Pancreas (tissue), 10 donors: ENCODE data around the gene PTPRCAP. TPM values are rescaled to one million over a fixed set of nuclear protein-coding genes. Genes with fewer than 3 reads are reported as not detected.

Source experiments
- ATAC-seq, 4 donors: fragments of 200-7000 bp; cut with Tn5 transposase; one replicate each; pipeline versions ENCODE4 v1.8.0 to v1.9.1; 2020; ENCODE audit warnings: mild to moderate bottlenecking in 4 of 4, moderate library complexity in 4 of 4
- DNase-seq, 6 donors: peaks; one replicate each; pipeline ENCODE4 v3.0.0-alpha.2; 2020
- FAIRE-seq: peaks from 2 replicates; lab custom pipeline; 2012; peaks lifted over from hg19 to GRCh38; lab: Jason Lieb, UNC
- H3K27ac ChIP-seq, 4 donors: fragments of 200-600 bp; sonication (generic); 1 replicate in 3 of 4; 2 replicates in 1 of 4; pipeline versions ENCODE4 v1.5.0 to v1.8.0; 2020
- H3K27me3 ChIP-seq, 4 donors: fragments of 200-600 bp; one replicate each; pipeline ENCODE4 v1.8.0; 2021
- H3K36me3 ChIP-seq, 3 donors: fragments of 200-600 bp; sonication (generic) in 1 of 3; one replicate each; pipeline versions ENCODE4 v1.5.0 to v1.8.0; 2020 to 2021
- H3K4me1 ChIP-seq, 3 donors: fragments of 200-600 bp; one replicate each; pipeline ENCODE4 v1.8.0; 2021
- H3K4me3 ChIP-seq, 4 donors: fragments of 200-600 bp; sonication (generic) in 2 of 4; one replicate each; pipeline versions ENCODE4 v1.5.0 to v1.8.0; 2020 to 2021
- H3K9me3 ChIP-seq, 4 donors: fragments of 200-600 bp; one replicate each; pipeline ENCODE4 v1.8.0; 2021
- WGBS, 2 donors: extraction: QIAGEN DNeasy Blood & Tissue Kit; methylation state at CpG; one replicate each; pipeline ENCODE4 v1.1.7; 2013; 5-methylcytosine and 5-hydroxymethylcytosine counted together
- intact Hi-C, 3 donors: fragments of 100-400 bp; cut with DNase I; formaldehyde crosslinking; loops; one replicate each; pipeline versions ENCODE4 v1.11.1 to v1.14.2; 2022
- polyA plus RNA-seq, 2 donors: library from polyadenylated mRNA; stranded (reverse); fragments of 200-250 nt; gene quantifications; one replicate each; pipeline ENCODE4 v1.2.3, GENCODE V29; 2013
- total RNA-seq, 6 donors: library from RNA; stranded (reverse); fragmentation: NEBNext Ultra II Directional in 4 of 6; extraction: Animal tissue kit (Norgen Biotek cat#: 25700) in 4 of 6; gene quantifications; one replicate each; pipeline versions ENCODE4 v1.2.1 to v1.2.4, GENCODE V29; 2021 to 2023
- TF ChIP-seq, protein P1 (sequence below), 4 donors: fragments of 200-600 bp; sonication (generic) in 3 of 4; IDR thresholded peaks; one replicate each; pipeline versions ENCODE4 v1.5.0 to v1.8.0; 2021; ENCODE audit warnings: antibody characterized with exemption in 4 of 4
- donor health status: healthy with polysubstance abuse.
- donor health status: DM: no; HTN: no; CAD: no; lungs with moderate emphysema.
- donor health status: DM: no; HTN: no; CAD: no.
- donor health status: control.
- donor health status: control.
- donor health status: Bipolar disorder and iron deficiency.
- donor health status: DM: yes; HTN: yes; CAD: no.
- donor health status: DM: no; HTN: no; CAD: no.
- donor health status: DM: no; HTN: no; CAD: no.
- donor health status: DM: yes; HTN: yes; CAD: no.

PTPRCAP gene
- total and polyA plus RNA-seq, 8 donors, result 0.63 to 13.1 (median 2.2) TPM

DNA sequence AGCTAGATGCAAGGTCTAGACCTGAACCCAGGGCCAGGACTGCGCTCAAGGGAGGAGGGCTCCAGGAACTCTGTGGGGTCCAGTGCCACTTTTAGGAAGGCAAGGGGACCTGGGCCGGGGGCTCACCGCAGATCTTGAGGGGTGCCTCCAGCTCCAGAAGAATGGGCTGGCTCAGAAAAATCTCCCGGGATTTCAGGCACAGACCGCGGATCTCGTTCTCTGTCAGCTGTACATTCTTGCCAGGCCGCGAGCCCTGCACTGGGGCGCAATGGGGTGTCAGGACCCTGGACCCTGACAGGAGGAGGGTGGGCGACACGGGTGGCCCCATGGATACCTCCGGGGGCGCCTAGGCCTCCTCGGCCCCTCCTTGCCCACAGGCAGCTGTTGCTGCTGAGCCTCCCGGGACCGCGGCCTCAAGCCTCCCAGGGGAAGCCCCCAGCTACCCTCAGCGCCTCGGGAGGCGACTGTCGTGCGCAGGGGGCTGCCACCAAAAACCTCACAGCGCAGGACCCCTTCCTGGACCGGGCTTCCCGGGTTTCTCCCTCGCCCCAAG is 36.5 kb downstream of the PTPRCAP start:
- intact Hi-C loops, result no loop called here
- peaks cover 4 to 14% (median 7%) of the 10 kb centered on the region in 3 donors for H3K4me1 ChIP-seq
- peak overlapping the region; percentile 56 to 89 (median 80) for H3K27ac ChIP-seq
- H3K27me3 ChIP-seq, result no peaks in the 10 kb centered on the region
- H3K36me3 ChIP-seq, result peaks cover 3 to 23% (median 4%) of the 10 kb centered on the region in 3 donors
- WGBS, 2 donors, result 2 to 4% methylated on average over 18 to 27 of the region's 27 CpGs
- peak overlapping the region; percentile 83 to 98 (median 96) for H3K4me3 ChIP-seq
- TF ChIP-seq, protein P1, sequence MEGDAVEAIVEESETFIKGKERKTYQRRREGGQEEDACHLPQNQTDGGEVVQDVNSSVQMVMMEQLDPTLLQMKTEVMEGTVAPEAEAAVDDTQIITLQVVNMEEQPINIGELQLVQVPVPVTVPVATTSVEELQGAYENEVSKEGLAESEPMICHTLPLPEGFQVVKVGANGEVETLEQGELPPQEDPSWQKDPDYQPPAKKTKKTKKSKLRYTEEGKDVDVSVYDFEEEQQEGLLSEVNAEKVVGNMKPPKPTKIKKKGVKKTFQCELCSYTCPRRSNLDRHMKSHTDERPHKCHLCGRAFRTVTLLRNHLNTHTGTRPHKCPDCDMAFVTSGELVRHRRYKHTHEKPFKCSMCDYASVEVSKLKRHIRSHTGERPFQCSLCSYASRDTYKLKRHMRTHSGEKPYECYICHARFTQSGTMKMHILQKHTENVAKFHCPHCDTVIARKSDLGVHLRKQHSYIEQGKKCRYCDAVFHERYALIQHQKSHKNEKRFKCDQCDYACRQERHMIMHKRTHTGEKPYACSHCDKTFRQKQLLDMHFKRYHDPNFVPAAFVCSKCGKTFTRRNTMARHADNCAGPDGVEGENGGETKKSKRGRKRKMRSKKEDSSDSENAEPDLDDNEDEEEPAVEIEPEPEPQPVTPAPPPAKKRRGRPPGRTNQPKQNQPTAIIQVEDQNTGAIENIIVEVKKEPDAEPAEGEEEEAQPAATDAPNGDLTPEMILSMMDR (IDR thresholded peaks at IDR 0.05), result no peak
- DNase-seq, result peak in 1 of 6 donors; percentile 86
- H3K9me3 ChIP-seq, result no peaks in the 10 kb centered on the region
- ATAC-seq, result peak in 2 of 4 donors; percentile 1 to 4
- FAIRE-seq, result no peak

- Histone ChIP-seq H3K9me3 (no peaks in the 10 kb centered on the region), H3K27me3 (no peaks in the 10 kb centered on the region), H3K27ac (peak overlapping the region in 1 of 4 donors; percentile 17), H3K36me3 (peaks cover 3 to 23% (median 4%) of the 10 kb centered on the region in 3 donors), H3K4me3 (peak overlapping the region; percentile 83 to 98 (median 96)), H3K4me1 (peaks cover 4 to 14% (median 7%) of the 10 kb centered on the region in 3 donors)
- intact Hi-C loops, result no loop called here
- TF ChIP-seq, protein P1 (IDR thresholded peaks at IDR 0.05), result no peak
- ATAC-seq (no peak), DNase-seq (no peak), FAIRE-seq (no peak)
- 22 to 27% methylated on average over 23 of the region's 23 CpGs for WGBS, 2 donors
These were observed 37.1 kb downstream of the PTPRCAP start for GRCh38 chr11:67400251-67400941.

DNA sequence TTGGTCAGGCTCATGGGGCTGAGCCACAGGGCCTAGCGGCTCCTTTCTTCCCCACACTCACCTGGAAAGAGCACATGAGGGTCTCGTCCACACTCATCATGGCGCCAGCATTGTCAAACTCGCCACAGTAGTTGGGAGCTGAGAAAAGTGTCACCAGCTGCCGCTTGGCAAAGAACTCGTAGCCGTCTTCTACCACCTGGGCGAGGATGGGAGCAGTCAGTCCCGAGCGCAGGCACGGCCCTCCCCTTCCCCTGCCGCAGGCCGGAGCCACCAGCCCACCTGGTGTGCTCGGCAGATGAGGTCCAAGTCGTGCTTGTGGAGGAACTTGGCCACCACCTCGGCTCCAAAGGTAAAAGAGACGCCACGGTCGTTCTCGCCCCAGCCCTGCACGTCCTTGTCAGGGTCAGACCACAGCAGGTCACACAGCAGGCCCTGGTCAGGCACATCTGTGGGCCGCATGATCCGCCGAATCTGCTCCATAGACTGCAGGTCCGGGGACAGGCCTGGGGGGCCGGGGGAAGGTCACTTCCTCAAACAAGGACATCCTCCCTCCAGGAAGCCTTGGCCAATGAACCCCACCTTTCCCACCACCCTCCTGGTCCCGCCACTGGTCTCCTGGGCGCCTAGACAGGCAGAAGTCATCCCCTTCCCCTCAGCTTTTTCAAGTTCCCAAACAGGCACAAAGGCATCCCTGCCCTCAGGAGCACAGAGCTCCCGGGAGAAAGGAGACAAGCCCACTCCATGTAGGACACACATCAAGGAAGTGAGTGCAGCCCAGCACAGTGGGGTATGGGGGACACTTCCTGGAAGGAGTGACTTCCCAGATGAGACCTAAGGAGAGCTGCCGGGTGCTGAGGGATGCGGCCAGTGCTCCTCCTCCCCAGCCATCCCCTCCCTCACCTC is 38.6 kb downstream of the PTPRCAP start:
- H3K4me1 ChIP-seq, result peaks cover 4 to 14% (median 7%) of the 10 kb centered on the region in 3 donors
- 86 to 90% methylated on average over 31 of the region's 31 CpGs for WGBS, 2 donors
- H3K4me3 ChIP-seq, result no peak overlapping the region
- no peak overlapping the region for H3K27ac ChIP-seq
- DNase-seq (no peak), FAIRE-seq (no peak), ATAC-seq (no peak)
- peaks cover 3 to 23% (median 4%) of the 10 kb centered on the region in 3 donors for H3K36me3 ChIP-seq
- TF ChIP-seq, protein P1 (IDR thresholded peaks at IDR 0.05), result no peak
- H3K27me3 ChIP-seq, result no peaks in the 10 kb centered on the region
- intact Hi-C loops, result no loop called here
- H3K9me3 ChIP-seq, result no peaks in the 10 kb centered on the region

DNA sequence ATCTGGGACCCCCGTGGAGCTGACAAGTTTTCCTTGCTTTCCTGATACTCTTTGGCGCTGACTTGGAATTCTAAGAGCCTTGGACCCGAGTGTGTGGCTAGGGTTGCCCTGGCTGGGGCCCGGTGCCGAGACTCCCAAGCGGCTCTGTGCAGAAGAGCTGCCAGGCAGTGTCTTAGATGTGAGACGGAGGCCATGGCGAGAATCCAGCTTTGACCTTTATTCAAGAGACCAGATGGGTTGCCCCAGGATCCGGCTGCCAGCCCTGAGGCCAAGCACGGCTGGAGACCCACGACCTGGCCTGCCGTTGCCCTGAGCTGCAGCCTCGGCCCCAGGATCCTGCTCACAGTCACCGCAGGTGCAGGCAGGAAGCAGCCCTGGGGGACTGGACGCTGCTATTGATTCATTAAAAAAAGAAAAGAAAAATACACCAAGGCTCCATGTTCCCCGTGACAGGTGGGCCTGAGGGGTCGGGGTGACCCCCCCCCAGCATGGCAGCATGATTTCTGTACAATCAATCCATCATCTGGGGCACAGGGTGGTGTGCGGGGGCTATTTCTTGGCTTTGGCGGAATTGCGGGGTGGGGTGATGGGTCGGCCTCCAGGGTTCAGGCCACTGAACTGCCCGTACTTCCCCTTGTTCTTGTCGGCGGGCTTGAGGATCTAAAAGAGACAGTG is 39.4 kb downstream of the PTPRCAP start:
- H3K36me3 ChIP-seq, result peaks cover 3 to 23% (median 4%) of the 10 kb centered on the region in 3 donors
- intact Hi-C loops, result no loop called here
- no peaks in the 10 kb centered on the region for H3K27me3 ChIP-seq
- no peak for FAIRE-seq
- ATAC-seq, result no peak
- 83 to 85% methylated on average over 24 of the region's 24 CpGs for WGBS, 2 donors
- no peak for DNase-seq
- H3K4me1 ChIP-seq, result peaks cover 4 to 14% (median 7%) of the 10 kb centered on the region in 3 donors
- no peaks in the 10 kb centered on the region for H3K9me3 ChIP-seq
- TF ChIP-seq, protein P1 (IDR thresholded peaks at IDR 0.05), result no peak
- no peak overlapping the region for H3K27ac ChIP-seq
- no peak overlapping the region for H3K4me3 ChIP-seq
